HFFc6 (cell line): ENCODE results near the gene NEUROG2. TPM values are rescaled to one million over a fixed set of nuclear protein-coding genes. Genes with fewer than 3 reads are reported as not detected.
"Not testable (repeated sequence)": the region's sequence is repeated elsewhere in the genome, so short reads cannot be mapped to it uniquely, and the experiment has no call there.

ENCODE experiments used
- DNase-seq: peaks from one replicate; pipeline ENCODE4 v3.0.0-alpha.2; 2018
- H3K27ac Mint-ChIP-seq: 2 replicates; pipeline ENCODE4 v1.8.0; 2020; ENCODE audit warnings: mild to moderate bottlenecking, mixed read lengths
- H3K27me3 Mint-ChIP-seq: 2 replicates; pipeline ENCODE4 v1.8.0; 2021; ENCODE audit warnings: mild to moderate bottlenecking, moderate library complexity, mixed read lengths; ENCODE audit not compliant: insufficient read depth
- H3K36me3 Mint-ChIP-seq: 2 replicates; pipeline ENCODE4 v1.8.0; 2021; ENCODE audit warnings: low read depth, mixed read lengths
- H3K4me1 Mint-ChIP-seq: 2 replicates; pipeline ENCODE4 v1.8.0; 2020; ENCODE audit warnings: low read depth, mixed read lengths
- H3K4me3 Mint-ChIP-seq: 2 replicates; pipeline ENCODE4 v1.8.0; 2020; ENCODE audit warnings: mild to moderate bottlenecking, moderate library complexity, mixed read lengths
- H3K9me3 Mint-ChIP-seq: 2 replicates; pipeline ENCODE4 v1.8.0; 2020; ENCODE audit warnings: mild to moderate bottlenecking, mixed read lengths
- total RNA-seq, 6 experiments: library from RNA; stranded (reverse); fragmentation: NEBNext Ultra II Directional; extraction: Animal tissue kit (Norgen Biotek cat#: 25700); gene quantifications; 2 replicates in 1 of 6; 3 replicates in 5 of 6; pipeline ENCODE4 v1.2.3, GENCODE V29; 2021
- TF ChIP-seq, protein P1 (sequence below): fragments of 200-600 bp; sonication (generic); IDR thresholded peaks from 2 replicates; pipeline ENCODE4 v1.5.0; 2021; ENCODE audit warnings: antibody characterized with exemption, mild to moderate bottlenecking

The NEUROG2 gene
- total RNA-seq, 6 experiments from 2014 or later, result not detected

DNA sequence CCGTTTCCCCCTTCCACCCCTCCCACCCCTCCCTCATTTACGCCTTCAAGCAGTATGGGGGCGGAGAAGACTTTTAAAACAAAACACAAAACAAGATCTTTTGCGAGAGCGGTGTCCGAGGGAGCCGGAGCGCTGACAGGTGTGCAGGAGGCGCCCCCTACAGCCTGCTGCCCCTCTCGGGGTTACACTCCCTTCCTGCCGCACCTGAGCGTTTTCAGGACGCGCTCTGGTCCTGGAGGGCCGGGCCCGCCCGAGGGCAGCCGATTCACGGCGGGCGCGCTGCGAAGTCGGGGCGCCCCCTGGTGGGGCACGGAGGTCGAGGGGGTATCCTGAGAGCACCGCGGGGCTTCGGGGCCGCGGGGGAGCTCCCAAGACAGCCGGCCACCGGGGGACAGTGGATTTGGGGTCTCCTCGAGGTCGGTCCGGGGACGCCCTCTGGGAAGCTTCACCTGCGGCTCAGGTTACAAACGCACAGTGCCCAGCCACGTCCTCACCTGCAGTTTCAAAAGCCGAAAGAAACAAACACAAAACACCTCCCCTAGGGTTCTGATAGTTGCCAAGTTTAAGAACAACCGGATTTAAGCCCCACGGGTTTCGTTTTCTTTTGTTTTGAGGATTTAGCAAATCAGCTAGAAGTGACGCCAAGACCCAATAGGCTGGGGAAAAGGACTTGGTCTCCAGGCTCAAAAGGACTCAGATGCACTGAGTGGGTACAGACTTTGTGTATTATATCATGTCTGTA, 8.0 kb upstream of the NEUROG2 start:
- Mint-ChIP-seq H3K27me3 (peaks cover 44% of the 10 kb centered on the region), H3K4me3 (peak overlapping the region; percentile 87)

DNA sequence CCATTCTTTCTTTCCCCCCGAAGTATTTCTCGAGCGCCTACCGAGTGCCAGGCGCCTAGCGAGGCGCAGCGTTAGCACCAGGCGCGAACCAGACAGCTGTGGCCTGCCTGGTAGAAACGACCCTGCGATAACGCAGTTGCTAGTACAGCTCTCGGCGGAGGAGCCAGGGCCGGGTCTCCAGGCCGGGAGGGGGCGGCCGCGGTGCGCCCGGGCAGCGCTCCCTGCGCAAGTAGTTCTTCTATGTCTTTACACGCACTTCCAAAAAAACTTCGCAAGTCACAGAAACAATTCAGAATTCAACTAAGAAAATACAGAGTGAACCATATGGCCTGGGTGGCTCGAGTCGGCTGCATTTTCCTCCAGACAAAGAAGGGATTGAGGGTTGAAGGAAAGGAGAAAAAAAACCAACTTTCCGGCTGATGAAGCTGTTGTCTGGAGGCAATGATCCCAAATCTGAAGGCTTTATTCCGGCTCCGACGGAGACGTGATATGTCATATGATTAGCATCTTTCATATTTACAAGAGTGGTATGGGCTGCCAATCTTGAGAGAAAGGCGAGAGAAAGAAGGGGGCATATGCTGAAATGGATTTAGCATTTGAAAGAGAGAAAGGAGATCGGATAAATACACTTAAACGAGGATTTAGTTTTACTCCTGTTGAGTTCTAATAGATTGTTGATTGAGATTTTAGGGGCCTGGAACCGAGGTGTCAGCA, 7.2 kb upstream of the NEUROG2 start:
- no peak for DNase-seq
- TF ChIP-seq, protein P1, sequence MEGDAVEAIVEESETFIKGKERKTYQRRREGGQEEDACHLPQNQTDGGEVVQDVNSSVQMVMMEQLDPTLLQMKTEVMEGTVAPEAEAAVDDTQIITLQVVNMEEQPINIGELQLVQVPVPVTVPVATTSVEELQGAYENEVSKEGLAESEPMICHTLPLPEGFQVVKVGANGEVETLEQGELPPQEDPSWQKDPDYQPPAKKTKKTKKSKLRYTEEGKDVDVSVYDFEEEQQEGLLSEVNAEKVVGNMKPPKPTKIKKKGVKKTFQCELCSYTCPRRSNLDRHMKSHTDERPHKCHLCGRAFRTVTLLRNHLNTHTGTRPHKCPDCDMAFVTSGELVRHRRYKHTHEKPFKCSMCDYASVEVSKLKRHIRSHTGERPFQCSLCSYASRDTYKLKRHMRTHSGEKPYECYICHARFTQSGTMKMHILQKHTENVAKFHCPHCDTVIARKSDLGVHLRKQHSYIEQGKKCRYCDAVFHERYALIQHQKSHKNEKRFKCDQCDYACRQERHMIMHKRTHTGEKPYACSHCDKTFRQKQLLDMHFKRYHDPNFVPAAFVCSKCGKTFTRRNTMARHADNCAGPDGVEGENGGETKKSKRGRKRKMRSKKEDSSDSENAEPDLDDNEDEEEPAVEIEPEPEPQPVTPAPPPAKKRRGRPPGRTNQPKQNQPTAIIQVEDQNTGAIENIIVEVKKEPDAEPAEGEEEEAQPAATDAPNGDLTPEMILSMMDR, result no peak
- peak overlapping the region; percentile 87 for H3K4me3 Mint-ChIP-seq
- peaks cover 49% of the 10 kb centered on the region for H3K27me3 Mint-ChIP-seq
- no peak overlapping the region for H3K27ac Mint-ChIP-seq
- 0 out of 2 replicates have a peak, but pooled peaks cover 13% of the 10 kb centered on the region for H3K9me3 Mint-ChIP-seq
- peaks cover 8% of the 10 kb centered on the region; the same call in 1 of the 2 replicates for H3K36me3 Mint-ChIP-seq
- H3K4me1 Mint-ChIP-seq, result peaks cover 43% of the 10 kb centered on the region

More for the DNA sequence above, 8.0 kb upstream of the NEUROG2 start:
- Mint-ChIP-seq H3K27ac (no peak overlapping the region), H3K9me3 (0 out of 2 replicates have a peak, but pooled peaks cover 13% of the 10 kb centered on the region), H3K4me1 (peaks cover 43% of the 10 kb centered on the region), H3K36me3 (peaks cover 8% of the 10 kb centered on the region; the same call in 1 of the 2 replicates)
- DNase-seq, result no peak
- TF ChIP-seq, protein P1, result peak; percentile 91

- peaks cover 46% of the 10 kb centered on the region for H3K4me1 Mint-ChIP-seq
- H3K27me3 Mint-ChIP-seq, result peaks cover 54% of the 10 kb centered on the region
- not testable (repeated sequence) for H3K36me3 Mint-ChIP-seq, H3K27ac Mint-ChIP-seq, DNase-seq
- peak overlapping the region; percentile 87; the same call in 1 of the 2 replicates for H3K4me3 Mint-ChIP-seq
- 0 out of 2 replicates have a peak, but pooled peaks cover 13% of the 10 kb centered on the region for H3K9me3 Mint-ChIP-seq
Observed at GRCh38 chr4:112522431-112522830, 6.5 kb upstream of the NEUROG2 start.

GRCh38 chr4:112521123-112522023, 5.4 kb upstream of the NEUROG2 start:
- DNase-seq, result no peak
- H3K4me1 Mint-ChIP-seq, result peaks cover 48% of the 10 kb centered on the region
- peaks cover 8% of the 10 kb centered on the region; the same call in 1 of the 2 replicates for H3K36me3 Mint-ChIP-seq
- H3K4me3 Mint-ChIP-seq, result no peak overlapping the region
- 0 out of 2 replicates have a peak, but pooled peaks cover 13% of the 10 kb centered on the region for H3K9me3 Mint-ChIP-seq
- H3K27ac Mint-ChIP-seq, result no peak overlapping the region
- peaks cover 63% of the 10 kb centered on the region for H3K27me3 Mint-ChIP-seq
- TF ChIP-seq, protein P1, result no peak

- 0 out of 2 replicates have a peak, but pooled peaks cover 13% of the 10 kb centered on the region for H3K9me3 Mint-ChIP-seq
Observed at GRCh38 chr4:112520598-112521122, 4.7 kb upstream of the NEUROG2 start.

More at GRCh38 chr4:112520598-112521122, 4.7 kb upstream of the NEUROG2 start:
- Mint-ChIP-seq H3K4me1 (peaks cover 48% of the 10 kb centered on the region), H3K27ac (no peak overlapping the region), H3K36me3 (peaks cover 8% of the 10 kb centered on the region; the same call in 1 of the 2 replicates), H3K4me3 (no peak overlapping the region), H3K27me3 (peaks cover 65% of the 10 kb centered on the region)
- TF ChIP-seq, protein P1, result no peak
- no peak for DNase-seq
